Esophagus mucosa (tissue), 1 donor: Measurements from ENCODE around the gene ADRA2B. TPM values are rescaled to one million over a fixed set of nuclear protein-coding genes. Genes with fewer than 3 reads are reported as not detected.
"Not testable (repeated sequence)": the region's sequence is repeated elsewhere in the genome, so short reads cannot be mapped to it uniquely, and the experiment has no call there.

Source experiments
- ATAC-seq: fragments of 200-7000 bp; cut with Tn5 transposase; one replicate; pipeline ENCODE4 v1.9.1; 2020
- total RNA-seq: library from RNA; stranded (reverse); gene quantifications from one replicate; pipeline ENCODE4 v1.2.4, GENCODE V29; 2023
- donor health status: DM: yes; HTN: yes; CAD: no.

The ADRA2B gene
- total RNA-seq, 1 donor from 2014 or later, result not detected

DNA sequence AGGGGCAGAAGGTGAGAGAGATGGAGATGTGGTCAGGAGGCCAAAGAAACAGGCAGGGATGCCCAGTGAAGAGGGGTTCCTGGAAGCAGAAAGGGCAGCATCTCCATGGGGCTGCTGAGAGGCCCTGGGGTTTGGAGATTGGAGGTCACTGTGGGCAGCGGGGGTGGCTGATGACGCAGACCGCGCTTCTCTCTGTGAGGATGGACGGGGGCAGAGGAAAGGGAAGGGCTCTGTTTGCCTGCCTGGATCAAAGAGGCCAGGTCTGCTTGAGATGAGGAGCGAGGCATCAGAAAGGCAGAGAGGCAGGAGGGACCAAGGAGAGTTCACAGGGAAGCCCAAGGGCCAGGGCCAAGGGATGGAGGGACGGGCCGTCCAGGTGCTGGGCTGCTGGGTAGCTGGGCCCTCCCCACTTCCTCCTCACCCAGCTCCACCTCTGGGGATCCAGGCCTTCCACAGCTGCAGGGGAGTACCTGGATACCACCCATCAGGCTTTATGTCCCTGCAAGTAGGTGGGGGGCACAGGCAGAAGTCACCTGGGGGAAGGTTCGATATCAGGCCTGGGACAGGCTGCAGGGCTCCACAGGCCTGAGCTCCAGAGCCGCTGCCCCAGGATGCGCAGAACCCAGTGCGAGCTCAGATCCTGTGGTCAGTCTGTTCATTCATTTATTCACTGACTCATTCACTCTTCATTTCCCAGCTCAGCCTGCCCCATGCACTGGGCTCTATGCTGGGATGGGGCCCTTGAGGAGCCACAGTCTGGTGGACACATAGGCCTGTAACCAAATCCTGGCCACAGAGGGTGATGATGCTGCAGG lies 30.6 kb downstream of the ADRA2B start:
- no peak for ATAC-seq

DNA sequence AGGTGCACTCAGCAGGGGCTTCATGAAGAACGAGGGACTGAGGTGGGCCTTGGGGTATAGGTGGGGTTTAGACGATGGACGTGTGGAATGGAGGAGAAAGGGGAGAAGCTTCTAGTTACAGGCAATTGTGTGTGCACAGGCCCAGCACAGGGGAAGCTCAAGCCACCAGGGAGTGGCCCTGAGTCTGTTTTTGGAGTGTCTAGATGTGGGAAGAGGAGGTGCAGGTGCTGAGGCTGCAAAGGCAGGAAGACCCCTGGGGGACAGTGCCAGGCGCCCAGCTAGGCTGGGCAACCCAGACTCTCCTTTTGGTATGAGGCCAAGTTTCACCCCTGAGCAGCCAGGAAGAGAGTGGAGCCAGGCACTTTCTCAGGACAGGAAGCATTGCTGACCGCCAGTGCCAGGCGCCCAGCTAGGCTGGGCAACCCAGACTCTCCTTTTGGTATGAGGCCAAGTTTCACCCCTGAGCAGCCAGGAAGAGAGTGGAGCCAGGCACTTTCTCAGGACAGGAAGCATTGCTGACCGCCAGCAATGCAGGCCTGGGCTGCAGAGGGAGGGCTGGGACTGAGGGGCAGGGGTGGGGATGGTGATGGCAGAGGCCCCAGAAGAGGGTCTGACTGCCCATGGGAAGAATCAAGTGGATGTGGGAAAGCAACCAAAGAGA lies 31.4 kb downstream of the ADRA2B start:
- not testable (repeated sequence) for ATAC-seq

DNA sequence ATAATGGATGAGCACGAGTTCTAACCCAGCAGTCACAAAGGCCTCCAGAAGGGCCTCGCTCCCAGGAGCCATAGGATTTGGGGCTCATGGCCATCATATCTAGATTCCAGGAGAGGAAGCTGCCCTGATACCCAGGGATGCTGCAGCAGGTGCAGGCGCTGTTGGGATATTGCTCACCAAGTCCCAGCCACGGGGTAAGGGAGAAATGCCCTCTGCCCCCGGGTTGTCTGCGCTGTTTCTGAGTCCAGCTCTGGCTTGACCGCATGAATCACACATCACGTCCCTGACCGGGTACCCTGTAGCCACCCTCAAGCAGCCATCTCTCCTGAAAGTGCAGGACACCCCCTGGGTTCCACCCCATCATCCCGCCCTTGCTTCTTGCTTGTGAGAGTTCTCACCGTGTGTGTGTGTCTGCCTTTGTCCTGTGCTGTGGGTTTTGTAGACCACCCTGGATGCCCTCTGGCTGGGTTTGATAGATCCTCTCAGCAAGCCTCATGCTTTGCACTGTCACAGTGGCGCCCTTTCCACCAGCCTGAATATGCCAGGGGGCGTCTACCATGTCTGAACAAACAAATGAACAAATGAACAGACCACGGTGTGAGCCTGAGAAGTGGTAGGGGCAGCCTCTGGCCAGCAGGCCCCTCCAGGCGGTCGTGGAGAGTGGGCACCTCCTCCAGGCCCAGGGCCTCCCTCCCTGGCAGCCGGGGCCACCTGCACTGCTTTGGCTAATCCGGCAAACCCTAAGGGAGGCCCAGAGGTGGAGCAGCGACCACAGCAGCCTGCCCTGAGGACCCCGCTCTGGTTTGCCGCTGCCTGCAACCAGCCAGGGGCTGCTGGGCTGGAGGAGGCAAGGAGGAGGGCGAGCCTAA lies 32.1 kb downstream of the ADRA2B start:
- ATAC-seq, result no peak

DNA sequence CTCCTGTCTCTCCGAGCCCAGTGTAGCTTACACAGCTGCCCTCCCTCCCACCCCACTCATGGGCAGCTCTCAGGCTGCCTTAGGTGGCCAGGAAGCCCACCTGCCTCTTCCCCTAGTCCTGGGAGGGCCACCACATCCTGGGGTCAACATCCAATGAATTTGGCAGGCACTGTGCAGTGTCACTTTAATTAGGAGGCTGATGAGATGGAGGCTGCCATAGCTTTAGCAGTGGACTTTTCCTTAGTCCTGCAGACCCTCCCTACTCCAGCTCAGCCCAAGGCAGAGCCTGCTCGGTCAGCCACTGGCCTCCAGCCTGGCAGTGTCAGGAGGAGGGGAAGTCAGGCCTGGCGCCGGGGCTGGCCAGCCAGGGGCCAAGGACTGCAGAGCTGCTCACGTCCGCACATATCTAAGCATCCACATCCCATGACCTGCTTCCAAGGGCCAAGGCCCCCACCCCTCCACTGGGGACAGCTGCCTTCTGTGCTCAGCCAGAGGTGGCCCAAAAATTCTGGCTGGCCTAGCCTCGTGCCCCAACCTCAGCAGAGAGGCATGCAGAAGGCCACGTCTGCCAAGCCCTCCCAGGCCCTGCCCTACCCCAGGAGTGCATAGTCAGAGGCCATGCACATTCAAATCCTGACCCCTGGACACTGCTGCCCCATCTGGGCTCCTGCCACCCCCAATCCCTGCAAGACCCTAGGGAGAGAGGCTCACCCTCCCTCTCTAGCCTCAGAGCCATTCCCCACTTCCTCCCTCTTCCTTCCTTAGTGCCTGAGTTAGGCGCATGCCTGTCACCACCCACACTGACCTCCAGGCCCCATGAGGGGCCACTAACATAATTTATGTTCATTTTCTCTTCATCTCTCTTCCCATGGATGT lies 33.1 kb downstream of the ADRA2B start:
- peak; percentile 38 for ATAC-seq

DNA sequence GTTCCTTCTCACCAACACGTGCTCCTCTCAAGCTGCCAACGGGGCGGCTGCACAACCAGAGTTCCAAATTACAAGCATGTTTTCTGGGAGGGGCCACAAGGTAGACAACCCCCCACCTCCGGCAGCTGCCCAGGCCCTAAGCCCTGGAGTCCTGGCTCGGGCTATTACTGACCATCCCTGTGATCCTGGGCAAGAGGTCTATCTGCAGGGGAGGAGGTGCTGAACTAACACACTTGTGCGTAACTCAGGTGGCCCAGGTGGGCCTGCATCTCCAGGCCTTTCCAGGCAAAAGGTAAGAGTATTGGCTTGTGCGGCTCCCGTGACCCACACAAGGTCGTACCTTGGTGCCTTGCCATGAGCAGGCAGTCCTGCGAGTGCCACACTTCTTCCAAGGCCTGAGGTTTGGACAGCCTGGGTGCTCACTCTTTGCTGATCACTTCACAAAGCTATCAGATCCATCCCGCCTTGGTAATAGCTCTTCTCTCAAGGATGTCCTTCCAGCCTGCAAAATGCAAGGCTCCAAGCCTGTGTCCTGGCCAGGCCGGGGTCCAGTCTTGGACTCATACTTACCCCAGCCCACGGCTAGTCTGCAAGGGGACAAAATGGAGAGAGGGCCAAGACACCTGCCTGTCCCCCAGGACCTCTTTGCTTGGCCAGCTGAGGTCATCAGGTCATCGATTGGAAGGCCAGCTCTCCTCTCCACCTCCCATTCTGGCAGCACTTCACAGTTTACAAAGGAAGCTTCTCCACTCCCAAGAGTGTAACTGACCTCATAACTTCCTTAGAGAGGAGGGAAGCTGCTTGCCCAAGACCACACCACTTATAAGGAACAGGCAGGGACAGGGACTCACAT lies 33.9 kb downstream of the ADRA2B start:
- no peak for ATAC-seq

DNA sequence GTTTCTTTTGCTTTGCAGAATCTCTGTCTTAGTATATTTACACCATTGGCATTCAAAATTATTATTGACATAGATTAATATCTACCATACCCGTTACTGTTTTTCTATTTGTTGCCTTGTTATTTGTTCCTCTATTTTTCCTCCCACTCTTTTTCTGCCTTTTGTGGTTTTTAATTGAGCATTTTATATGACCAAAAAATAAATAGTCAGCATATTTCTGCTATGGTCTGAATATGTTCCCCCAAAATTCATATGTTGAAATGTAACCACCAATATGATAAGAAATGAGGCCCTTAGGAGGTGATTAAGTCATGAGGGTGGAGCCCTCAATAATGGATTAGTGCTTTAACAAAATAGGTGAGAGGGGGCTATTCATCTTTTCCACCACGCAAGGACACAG lies 35.3 kb downstream of the ADRA2B start:
- ATAC-seq, result no peak

DNA sequence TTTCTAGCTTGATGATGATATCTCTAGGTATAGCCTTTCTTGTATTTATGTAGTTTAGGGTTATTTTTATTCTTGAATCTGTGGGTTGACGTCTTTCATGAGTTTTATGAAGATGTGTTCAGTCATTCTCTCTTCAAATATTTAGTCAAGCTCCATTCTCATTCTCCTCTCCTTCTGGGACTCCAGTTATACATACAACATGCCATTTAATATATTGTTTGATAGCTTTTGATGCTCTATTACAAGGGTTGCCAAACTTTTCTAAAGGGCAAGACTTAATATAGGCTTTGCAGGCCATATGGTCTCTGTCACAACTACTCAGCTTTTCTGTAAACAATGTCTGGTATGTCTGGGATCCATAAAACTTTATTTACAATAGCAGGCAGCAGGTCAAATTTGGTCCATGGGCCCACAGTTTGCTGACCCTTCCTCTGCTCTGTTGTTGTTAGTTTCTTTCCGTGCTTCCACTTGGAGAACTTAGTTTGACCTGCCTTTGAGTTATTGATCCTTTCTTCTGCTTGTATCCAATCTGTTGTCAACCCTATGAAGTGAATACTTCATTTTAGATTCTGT lies 41.1 kb downstream of the ADRA2B start:
- ATAC-seq, result no peak

DNA sequence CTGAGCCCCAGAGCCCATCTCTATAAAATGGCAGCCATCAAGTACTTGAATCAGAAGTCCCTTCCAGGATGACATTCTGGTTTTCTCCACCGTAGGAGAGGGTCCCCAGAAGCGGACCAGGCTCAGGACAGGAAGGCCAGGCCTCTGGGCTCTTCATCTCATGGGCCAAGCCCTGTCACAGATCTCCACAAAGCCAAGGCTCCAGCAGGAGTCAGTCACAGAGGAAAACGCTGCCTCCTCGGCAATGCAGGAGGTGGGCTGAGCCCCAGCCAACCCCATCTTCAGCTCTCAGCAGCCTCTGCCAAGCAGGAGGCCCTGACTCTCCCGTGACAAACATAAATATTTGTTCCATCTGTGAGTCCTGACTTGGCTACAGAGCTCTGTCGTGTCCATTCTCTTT lies 42.2 kb downstream of the ADRA2B start:
- ATAC-seq, result no peak

DNA sequence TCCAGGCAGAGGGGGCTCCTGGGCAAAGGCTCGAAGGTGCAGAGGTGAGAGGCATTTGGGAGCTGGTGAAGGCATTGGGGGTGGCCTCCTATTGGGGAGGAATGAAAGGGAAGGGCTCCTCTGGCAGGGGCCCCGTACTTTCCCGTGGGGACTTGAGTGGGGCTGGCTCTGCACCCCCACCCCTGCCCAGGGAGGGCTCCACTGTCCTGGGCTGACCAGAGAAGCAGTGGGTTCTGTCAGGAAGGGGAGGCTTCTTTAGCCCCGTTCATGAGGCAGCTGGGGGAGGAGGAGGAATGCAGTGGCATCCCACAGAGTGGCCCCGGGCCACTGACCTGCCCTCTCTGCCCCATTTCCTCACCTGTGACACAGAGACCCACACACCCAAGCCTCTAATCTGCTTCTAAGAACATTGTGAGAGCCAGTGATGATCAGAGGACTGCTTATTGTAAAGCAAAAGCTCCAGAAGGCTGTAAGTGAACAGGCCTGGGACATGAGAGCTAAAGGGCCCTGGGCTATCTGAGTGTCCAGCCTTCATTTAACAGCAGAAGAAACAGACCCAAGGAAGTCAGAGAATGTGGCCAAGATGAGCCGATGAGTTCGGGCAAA lies 43.1 kb downstream of the ADRA2B start:
- no peak for ATAC-seq

DNA sequence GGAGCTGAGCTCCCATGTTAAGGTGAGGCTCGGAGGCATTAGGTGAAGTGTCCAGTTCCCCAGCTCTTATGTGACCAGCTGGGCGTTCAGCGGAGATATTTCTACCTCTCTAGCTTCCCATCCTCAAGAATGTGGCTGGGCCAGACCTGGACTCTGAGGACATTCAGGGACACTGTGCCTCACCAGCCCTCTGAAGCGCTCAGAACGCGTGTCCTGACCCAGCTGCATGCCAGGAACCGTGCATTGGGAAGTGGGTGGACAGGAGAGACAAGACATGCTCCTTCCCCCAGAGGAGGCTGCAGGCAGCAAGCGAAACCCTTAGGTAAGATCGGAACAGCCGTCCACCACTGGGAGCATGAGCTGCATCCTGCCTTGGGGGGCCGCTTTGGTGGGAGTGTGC lies 43.6 kb downstream of the ADRA2B start:
- ATAC-seq, result no peak

DNA sequence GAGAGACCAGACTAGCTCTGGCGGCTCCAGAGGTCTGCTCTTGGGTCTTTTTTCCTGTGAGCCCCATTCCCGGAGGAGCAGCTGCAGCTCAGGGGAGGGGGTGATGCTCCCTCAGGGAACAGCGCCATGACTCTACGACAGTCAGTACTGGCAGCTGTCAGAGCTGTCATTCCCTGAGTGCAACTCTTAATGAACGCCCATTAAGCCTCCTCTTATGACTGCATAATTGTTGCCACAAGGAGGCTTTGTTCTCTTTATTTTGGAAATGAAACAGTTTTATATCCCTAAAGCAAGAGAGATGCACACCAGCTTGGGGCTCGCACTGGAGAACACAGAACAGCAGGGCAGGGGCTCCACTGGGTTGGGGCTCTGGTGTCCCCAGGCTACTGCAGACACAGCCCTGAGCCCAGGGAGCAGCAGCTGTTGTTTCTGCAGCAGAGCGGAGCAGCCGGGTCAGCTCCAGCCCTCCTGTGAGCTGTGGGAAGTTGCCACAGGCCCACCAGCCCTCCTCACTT lies 44.3 kb downstream of the ADRA2B start:
- ATAC-seq, result not testable (repeated sequence)

DNA sequence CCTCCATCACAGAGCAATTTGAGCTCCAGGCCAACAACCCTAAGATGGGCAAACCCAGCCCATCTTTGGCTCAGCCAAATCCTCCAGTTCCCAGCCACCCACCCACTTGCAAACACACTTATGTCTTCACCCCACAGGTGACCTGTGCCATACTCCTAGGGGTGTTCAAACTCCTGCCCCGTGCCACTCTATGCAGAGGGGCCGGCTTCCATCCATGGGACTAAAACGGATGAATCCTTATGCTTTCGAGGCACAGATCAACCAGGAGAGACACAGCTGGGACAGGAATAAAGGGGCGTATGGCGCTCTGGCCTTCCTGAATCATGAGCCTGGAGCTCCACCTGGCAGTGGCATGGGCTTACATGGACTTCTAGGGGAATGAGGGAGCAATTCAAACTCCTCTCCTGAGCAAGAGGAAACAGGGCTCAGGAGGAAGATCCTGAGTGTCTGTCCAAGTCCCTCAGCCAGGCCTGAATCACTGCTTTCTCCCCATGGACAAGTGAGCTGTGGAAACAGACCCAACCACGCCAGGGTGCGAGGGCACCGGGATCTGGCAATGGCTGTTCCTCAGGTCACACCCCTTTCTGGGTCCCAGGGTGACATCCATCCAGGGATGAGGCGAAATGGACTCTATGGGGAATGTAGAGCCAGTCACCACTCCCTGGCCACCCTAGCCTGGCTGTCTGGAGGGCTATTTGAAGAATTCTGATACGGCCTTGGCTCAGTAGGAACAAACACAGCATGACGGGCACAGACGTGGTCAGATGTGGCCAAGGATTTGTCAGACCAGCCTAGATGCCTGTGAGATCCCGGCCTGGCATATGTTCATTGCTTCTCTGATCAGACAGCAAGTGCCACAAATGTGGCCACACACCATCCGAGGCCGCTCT lies 45.0 kb downstream of the ADRA2B start:
- ATAC-seq, result not testable (repeated sequence)

DNA sequence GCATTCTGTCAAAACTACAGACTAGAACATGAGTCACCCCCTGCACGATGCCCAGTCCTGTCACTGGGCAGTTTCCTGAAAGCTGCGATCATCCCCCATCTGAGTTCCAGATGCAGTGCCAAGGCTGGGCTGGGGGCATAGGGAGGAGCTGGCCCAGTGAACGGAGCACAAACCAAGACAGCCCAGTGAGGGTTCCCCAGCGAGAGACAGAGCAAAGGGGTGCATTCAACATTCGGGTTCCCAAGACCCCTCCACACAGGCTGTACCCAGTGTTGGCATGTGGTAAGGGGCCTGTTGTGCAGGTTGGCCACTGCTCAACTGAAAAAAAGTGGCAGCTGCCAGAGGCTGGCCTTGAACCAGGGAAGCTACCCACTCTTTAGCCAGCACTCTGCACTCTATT lies 46.0 kb downstream of the ADRA2B start:
- ATAC-seq, result not testable (repeated sequence)

DNA sequence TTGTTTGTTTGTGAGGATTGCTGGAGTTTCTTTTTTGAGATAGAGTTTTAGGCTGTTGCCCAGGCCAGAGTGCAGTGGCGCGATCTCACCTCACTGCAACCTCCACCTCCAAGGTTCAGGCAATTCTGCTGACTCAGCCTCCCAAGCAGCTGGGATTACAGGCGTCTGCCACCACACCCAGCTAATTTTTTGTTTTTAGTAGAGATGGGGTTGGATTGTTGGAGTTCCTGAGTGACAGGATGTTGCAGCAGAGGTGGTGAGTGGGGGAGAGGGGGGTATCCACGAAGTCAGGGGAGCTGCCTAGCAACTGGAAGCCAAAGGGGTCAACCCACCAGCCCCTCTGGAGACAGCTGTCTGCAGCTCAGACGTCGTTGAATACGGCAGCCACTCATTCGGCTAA lies 46.5 kb downstream of the ADRA2B start:
- ATAC-seq, result not testable (repeated sequence)

DNA sequence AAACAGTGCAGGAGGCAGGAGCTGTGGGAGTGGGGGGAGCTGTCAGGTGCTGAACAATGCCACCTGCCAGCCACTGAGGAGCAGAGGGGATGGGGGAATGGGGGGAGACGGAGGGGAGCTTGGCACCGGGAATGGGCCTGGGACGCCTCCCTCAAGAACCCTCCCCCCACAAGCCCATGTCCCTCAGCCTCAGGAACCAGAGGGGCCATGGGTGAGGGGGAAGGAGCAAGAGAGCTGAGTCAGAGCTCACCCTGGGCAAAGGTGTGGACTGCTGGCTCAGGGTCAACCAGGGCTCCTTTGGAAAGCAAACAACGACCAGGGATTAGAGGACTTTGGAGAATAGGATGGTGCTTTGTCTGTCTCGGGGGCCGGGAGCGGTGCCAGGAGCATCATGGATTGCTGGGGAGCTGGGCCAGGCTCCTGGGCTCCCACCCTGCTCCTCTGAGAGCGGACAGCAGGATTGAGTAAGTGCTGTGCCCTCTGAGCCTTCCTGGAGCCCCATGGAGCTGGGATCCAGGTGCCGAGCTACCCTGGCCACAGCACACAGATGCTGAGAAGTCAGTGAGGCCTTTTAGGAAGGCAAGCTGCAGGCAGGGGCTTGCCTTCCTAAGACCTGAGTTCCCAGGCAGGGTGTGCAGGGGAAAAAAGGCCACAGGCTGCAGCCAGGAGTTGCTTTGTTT lies 48.3 kb downstream of the ADRA2B start:
- ATAC-seq, result peak; percentile 40

DNA sequence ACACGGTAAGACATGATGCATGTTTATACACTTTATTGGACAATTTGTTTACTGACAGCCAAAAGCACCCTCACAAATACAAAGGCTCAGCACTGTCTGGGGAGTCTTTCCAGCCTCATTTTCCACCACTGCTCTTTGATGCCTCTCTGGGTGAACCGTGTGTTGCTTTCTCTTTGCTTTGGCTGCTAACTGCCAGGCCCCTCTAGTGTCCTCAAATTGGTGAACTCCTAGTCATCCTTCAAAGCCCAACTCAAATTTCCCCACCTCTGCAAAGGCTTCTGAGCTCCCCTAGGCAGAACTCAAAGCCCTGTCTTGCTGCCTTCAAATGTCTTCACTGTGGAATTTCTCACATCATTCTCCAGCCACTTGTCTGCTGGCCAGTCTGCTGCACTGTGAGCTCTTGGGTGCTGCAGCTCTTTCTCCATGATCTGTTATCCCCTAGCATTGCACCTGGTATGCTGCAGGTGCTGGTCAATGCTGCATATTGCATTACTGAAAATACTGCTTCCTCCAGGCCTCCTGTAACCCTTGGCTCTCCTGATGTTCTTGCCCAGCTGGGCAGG lies 49.2 kb downstream of the ADRA2B start:
- not testable (repeated sequence) for ATAC-seq

DNA sequence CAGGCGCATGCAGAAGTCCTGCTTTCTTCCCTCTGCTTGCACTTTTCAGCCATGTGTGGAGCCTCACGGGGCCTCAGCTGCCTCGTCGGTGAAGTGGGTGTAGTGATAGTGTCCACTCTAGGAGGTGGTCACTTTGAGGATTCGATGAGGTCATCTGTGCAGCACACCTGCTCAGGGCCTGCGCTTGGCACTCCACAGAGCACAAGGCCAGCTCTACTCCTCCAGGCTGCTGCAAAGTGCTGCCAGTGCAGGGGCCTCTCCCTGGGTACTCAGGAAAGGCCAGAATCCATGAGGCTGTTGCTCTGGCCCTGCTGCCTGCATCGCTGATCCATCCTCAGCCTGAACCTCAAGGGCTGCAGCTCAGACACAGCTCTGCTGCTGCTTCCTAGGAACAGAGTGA lies 49.9 kb downstream of the ADRA2B start:
- ATAC-seq, result not testable (repeated sequence)

DNA sequence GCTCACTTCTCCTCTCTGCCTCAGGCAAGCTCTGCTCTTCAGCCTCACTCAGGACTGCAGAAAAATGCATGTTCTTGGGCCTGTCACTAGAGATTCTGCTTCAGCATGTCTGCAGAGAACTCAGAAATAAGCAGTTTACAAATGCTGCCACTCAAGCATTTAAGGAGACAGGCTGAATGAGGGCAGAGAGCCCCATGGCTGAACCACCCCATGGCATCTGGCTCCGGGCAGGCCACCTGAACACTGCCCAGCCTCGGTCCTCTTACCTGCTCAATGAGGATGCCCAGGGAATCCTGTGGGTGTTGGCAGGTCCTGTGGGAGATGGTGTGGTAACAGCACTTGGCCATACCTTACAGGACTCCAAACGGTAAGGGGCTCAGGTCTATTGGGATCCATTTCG lies 50.4 kb downstream of the ADRA2B start:
- ATAC-seq, result not testable (repeated sequence)
